OCI-LY1 (cell line): ENCODE data around the gene DUS2.

Experiments used
- EZH2 ChIP-seq: fragments of 200-600 bp; sonication (generic), shearing (Covaris generic); IDR thresholded peaks from 2 replicates; pipeline ENCODE4 v1.8.0; 2017; ENCODE audit warnings: borderline replicate concordance, mixed run types, mild to moderate bottlenecking, antibody characterized with exemption, low read length, moderate library complexity, mixed read lengths
- TF ChIP-seq, protein P1 (sequence below): fragments of 200-600 bp; sonication (generic), shearing (Covaris generic); IDR thresholded peaks from 2 replicates; pipeline ENCODE4 v1.5.1; 2017; ENCODE audit warnings: mild to moderate bottlenecking, antibody characterized with exemption, low read length, moderate library complexity, mixed read lengths

GRCh38 chr16:67986949-67987348 is 36.1 kb upstream of the DUS2 start:
- TF ChIP-seq, protein P1, sequence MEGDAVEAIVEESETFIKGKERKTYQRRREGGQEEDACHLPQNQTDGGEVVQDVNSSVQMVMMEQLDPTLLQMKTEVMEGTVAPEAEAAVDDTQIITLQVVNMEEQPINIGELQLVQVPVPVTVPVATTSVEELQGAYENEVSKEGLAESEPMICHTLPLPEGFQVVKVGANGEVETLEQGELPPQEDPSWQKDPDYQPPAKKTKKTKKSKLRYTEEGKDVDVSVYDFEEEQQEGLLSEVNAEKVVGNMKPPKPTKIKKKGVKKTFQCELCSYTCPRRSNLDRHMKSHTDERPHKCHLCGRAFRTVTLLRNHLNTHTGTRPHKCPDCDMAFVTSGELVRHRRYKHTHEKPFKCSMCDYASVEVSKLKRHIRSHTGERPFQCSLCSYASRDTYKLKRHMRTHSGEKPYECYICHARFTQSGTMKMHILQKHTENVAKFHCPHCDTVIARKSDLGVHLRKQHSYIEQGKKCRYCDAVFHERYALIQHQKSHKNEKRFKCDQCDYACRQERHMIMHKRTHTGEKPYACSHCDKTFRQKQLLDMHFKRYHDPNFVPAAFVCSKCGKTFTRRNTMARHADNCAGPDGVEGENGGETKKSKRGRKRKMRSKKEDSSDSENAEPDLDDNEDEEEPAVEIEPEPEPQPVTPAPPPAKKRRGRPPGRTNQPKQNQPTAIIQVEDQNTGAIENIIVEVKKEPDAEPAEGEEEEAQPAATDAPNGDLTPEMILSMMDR: no peak
- no peak for TF ChIP-seq EZH2
